HG02884 (cell line): ENCODE results near the gene CD248.
"Not testable (repeated sequence)": the region's sequence is repeated elsewhere in the genome, so short reads cannot be mapped to it uniquely, and the experiment has no call there.

Experiments used
- ATAC-seq: cut with Tn5 transposase; IDR thresholded peaks from one replicate; pipeline ENCODE4 v1.9.1; 2021; ENCODE audit warnings: mild to moderate bottlenecking, moderate library complexity; ENCODE audit not compliant: unreplicated experiment

The CD248 gene

GRCh38 chr11:66277471-66278362, 39.1 kb downstream of the CD248 start, which contains the start of gene CNIH2:
CNIH2 (plus strand) TSS chr11:66278175; CDS start chr11:66278457, 282 bp downstream.
- no peak for ATAC-seq

GRCh38 chr11:66277064-66277463, 39.8 kb downstream of the CD248 start:
- ATAC-seq = not testable (repeated sequence)

DNA sequence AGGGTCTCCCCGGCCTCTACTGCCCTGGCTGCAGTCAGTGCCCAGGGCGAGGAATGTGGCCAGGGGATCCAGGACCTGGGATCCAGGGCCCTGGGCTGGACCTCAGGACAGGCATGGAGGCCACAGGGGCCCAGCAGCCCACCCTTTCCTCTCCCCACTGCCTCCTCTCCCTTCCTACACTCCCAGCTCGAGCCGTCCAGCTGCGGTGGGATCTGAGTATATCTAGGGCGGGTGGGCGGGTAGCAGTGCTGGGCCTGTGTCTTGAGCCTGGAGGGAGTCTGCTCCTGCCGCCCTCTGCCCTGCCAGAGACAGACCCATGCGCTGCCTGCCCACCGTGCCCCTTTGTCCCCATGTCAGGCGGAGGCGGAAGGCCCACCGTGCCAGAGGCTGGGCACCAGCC, 40.2 kb downstream of the CD248 start:
- not testable (repeated sequence) for ATAC-seq

GRCh38 chr11:66275984-66276612, 40.7 kb downstream of the CD248 start:
- ATAC-seq = no peak

DNA sequence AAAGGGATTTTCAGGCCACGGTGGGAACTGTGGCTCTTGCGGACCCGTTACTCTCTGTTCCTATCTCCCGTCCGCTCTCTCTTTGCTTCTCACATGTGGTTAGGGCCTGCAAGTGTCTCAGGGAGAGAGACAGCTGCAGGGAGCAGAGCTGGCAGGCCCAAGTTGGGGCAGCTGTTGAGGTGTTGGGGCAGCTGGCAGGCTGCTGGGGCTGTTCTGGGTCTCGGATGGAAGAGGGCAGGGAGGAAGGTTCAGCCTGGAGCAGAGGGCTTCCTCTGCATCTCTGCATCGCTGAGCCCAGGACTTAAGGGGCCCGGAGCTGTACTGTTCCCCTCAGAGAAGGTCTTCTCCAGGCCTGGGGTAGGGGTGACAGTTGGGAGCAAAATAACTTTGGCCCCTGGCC, 41.4 kb downstream of the CD248 start:
- no peak for ATAC-seq

DNA sequence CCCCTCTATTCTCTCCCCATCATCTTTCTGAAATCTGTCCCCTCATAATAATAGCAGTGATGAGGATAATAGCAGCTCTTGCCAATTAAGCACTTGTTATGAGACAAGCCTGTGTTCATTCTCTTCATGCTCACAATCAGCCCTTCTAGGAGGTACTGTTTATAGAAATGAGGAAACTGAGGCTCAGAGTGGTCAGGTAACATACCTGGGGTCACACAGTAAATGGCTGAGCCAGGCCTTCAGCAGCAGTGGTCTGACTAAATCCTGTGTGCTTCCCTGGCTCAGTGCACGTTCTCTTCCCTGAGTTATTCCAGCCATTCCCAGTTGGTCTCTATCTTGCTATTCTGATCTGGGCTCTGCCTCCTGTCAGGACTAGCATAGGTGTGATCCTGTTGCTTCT, 42.6 kb downstream of the CD248 start:
- ATAC-seq = no peak

- ATAC-seq = no peak
Measured at GRCh38 chr11:66272596-66272995, 44.2 kb downstream of the CD248 start.

DNA sequence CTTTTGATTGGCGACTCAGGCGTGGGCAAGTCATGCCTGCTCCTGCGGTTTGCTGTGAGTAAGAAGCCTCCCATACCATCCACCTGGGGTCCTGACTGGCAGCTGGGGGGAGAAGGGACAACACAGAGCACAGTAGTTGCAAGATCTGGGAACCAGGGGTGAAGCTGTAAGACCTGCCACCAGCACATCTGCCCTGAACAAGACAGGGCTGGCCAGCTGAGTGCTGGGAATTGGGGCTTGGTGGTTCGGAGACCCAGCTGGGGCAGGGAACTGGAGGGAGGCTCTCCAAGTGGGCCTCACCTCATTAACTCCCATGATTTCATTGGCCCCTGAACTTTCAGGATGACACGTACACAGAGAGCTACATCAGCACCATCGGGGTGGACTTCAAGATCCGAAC, 45.0 kb downstream of the CD248 start:
- ATAC-seq = no peak

- no peak for ATAC-seq
Measured at GRCh38 chr11:66268952-66269905, 47.6 kb downstream of the CD248 start.

- peak; percentile 65 for ATAC-seq
Measured at GRCh38 chr11:66268244-66268951, 48.4 kb downstream of the CD248 start, which contains the start of gene RAB1B. RAB1B (plus strand) TSS chr11:66268639; CDS start chr11:66268680, 41 bp downstream.

- ATAC-seq = peak; percentile 37
Measured at GRCh38 chr11:66267379-66268243, 49.2 kb downstream of the CD248 start.

- no peak for ATAC-seq
Measured at GRCh38 chr11:66267039-66267378, 49.8 kb downstream of the CD248 start.

DNA sequence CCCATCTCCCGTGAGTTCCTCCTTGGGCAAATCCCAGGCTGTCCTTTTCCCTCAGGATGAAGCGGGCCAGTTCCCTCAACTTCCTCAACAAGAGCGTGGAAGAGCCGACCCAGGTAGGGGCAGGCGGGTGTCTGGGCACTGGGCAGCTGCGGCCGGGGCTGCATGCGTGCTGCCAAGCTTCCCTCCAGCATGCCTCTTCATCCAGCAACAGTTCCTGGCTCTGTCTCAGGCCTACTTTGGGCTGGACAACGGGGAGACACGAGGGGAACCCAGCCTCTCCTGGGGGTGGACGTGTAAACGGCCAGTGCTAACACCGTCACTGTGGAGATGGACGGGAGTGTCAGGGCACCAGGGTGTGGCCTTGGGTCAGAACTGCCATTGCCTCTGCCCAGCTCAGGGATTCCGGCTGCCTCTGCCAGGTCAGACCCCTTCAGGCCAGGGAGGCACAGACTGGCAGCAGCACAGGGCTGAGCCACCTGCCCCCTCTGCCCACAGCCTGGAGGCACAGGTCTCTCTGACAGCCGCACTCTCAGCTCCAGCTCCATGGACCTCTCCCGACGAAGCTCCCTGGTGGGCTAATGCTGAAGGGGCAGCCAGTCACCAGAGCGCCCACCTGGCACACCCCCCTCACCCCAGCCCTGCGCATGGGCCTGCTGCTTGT, 50.3 kb downstream of the CD248 start:
- ATAC-seq = no peak

DNA sequence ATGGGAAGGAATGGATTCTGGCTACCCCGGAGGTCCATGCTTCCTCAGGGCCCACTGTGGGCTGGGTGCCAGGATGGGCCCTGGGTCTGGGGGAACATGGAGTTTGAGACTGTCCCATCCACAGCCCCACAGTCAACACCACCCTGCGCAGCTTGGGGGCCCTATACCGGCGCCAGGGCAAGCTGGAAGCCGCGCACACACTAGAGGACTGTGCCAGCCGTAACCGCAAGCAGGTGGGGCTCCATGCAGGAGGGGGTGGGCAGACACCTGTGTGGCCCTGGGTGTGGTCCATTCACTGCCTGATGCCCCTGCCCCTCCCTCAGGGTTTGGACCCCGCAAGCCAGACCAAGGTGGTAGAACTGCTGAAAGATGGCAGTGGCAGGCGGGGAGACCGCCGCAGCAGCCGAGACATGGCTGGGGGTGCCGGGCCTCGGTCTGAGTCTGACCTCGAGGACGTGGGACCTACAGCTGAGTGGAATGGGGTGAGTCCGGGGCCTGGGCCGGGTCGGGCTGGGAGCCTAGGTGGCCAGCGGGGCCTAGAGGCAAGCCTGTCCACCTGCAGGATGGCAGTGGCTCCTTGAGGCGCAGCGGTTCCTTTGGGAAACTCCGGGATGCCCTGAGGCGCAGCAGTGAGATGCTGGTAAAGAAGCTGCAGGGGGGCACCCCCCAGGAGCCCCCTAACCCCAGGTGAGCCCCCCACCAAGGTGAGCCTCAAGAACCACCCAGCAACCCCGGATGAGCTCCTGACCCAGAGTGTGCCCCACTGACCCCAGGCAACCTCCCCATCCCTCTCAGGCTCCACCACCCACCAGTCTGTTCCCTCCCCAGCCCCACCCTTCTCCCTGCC, 51.1 kb downstream of the CD248 start:
- no peak for ATAC-seq

DNA sequence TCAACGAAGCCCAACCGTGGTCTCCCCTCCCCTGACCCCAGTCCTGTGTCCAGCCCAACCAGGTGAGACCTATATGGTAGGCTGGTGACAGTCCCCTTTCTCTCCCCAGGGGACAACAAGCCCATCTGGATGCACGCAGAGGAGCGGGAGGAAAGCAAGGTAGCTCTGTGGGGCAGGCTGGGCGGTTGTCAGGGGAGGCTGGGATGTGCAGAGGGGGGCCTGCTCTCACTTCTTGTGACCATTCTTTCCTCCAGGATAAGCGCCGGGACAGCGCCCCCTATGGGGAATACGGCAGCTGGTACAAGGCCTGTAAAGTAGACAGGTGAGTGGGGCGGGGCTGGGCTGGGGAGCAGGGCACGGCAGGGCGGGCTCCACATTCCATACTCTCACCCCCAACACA, 51.9 kb downstream of the CD248 start:
- ATAC-seq = no peak
